Right atrium auricular region (tissue), 2 donors: ENCODE results near the gene RNU7-1. TPM values are rescaled to one million over a fixed set of nuclear protein-coding genes. Genes with fewer than 3 reads are reported as not detected.

Source experiments
- DNase-seq: peaks from one replicate; pipeline ENCODE4 v3.0.0-alpha.2; 2019; ENCODE audit warnings: low spot score
- H3K27ac ChIP-seq, 2 donors: fragments of 200-600 bp; sonication (generic); 1 replicate in 1 of 2; 2 replicates in 1 of 2; pipeline ENCODE4 v1.5.1; 2016 to 2019
- H3K27me3 ChIP-seq, 2 donors: fragments of 200-600 bp; sonication (generic); one replicate each; pipeline versions ENCODE4 v1.5.1 to v1.6.0; 2017 to 2019
- H3K36me3 ChIP-seq: fragments of 200-600 bp; sonication (generic); one replicate; pipeline ENCODE4 v1.5.1; 2016
- H3K4me1 ChIP-seq, 2 donors: fragments of 200-600 bp; sonication (generic); one replicate each; pipeline versions ENCODE4 v1.5.1 to v1.6.0; 2017 to 2019
- H3K4me3 ChIP-seq, 2 donors: fragments of 200-600 bp; sonication (generic); 1 replicate in 1 of 2; 2 replicates in 1 of 2; pipeline ENCODE4 v1.5.1; 2017 to 2019; ENCODE audit warnings: mild to moderate bottlenecking in 1 of 2, moderate library complexity in 1 of 2
- H3K9me3 ChIP-seq, 2 donors: fragments of 200-600 bp; sonication (generic); one replicate each; pipeline ENCODE4 v1.5.1; 2019
- microRNA counts, 2 donors: library from miRNA; unstranded; fragments of <30 nt; microRNA quantifications; one replicate each; lab custom pipeline; 2016 to 2017
- microRNA-seq, 2 donors: library from miRNA; unstranded; fragments of <30 nt; microRNA quantifications; one replicate each; pipeline ENCODE4, GENCODE V29; 2016 to 2017; ENCODE audit warnings: borderline number of aligned reads in 2 of 2, borderline replicate concordance in 1 of 2
- total RNA-seq, 2 donors: library from RNA; depleted of rRNA; stranded (reverse); fragments of >200 nt; gene quantifications; one replicate each; pipeline ENCODE4 v1.1.0, GENCODE V29; 2016
- TF ChIP-seq, protein P1 (sequence below), 2 donors: fragments of 200-600 bp; sonication (generic); IDR thresholded peaks; one replicate each; pipeline ENCODE4 v1.5.1; 2019; ENCODE audit warnings: antibody characterized with exemption in 2 of 2

Gene RNU7-1
- total RNA-seq, 2 donors from 2014 or later: not detected

DNA sequence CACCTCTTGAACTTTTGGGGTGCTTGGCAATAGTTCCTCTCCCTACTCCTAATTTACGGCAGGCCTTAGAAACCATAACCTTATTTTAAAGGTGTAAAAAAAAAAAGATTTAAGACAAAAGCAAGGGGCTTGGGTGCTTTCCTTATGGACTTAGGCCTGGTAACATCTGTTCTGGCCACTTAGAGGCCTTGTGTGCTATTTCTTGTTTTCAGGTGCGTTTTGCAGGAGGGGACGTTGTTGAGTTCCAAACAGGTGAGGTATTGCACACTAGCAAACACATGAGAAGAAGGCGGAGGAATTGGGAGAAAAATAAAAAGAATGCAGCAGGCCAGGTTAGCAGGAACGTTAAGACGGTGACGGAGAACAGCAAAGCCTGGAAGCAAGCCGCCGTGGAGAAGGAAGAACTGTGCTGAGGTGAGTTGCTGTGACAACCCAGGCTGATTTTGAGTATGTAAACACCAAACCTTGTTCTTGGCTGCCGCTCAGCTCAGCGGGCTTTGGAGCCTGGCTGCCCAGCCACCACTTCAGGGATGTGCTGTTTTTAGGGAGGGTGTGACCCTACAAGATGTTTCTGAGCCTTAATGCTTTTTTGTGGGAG, 44.4 kb downstream of the RNU7-1 start:
- peaks cover 22% of the 10 kb centered on the region for H3K36me3 ChIP-seq
- TF ChIP-seq, protein P1, sequence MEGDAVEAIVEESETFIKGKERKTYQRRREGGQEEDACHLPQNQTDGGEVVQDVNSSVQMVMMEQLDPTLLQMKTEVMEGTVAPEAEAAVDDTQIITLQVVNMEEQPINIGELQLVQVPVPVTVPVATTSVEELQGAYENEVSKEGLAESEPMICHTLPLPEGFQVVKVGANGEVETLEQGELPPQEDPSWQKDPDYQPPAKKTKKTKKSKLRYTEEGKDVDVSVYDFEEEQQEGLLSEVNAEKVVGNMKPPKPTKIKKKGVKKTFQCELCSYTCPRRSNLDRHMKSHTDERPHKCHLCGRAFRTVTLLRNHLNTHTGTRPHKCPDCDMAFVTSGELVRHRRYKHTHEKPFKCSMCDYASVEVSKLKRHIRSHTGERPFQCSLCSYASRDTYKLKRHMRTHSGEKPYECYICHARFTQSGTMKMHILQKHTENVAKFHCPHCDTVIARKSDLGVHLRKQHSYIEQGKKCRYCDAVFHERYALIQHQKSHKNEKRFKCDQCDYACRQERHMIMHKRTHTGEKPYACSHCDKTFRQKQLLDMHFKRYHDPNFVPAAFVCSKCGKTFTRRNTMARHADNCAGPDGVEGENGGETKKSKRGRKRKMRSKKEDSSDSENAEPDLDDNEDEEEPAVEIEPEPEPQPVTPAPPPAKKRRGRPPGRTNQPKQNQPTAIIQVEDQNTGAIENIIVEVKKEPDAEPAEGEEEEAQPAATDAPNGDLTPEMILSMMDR (IDR thresholded peaks at IDR 0.05): no peak
- no peaks in the 10 kb centered on the region for H3K27me3 ChIP-seq
- DNase-seq: no peak
- H3K4me1 ChIP-seq: no peaks in the 10 kb centered on the region
- H3K9me3 ChIP-seq: no peaks in the 10 kb centered on the region
- H3K4me3 ChIP-seq: no peak overlapping the region
- no peak overlapping the region for H3K27ac ChIP-seq

MicroRNAs within 50 kb of the gene (microRNA counts, 767-probe panel; counts per million panel counts)
- microRNA hsa-miR-141-3p (lab: Ali Mortazavi, UCI) (0 to 1,767 counts per million in 2 donors), microRNA hsa-miR-200c-3p (lab: Ali Mortazavi, UCI) (0 to 1,434 counts per million in 2 donors)

Small RNA genes within 50 kb of the gene (microRNA-seq; reads per million reads assigned to microRNA genes)
- gene MIR141: 2.1 to 5.0 reads per million in 2 donors
- gene MIR200C: 92.1 to 197 reads per million in 2 donors

Other genes with a start within 250 kb of the RNU7-1 start
- not detected for gene PIANP, start 243.0 kb upstream of the RNU7-1 start, total RNA-seq
- gene COPS7A, start 219.8 kb upstream of the RNU7-1 start, total RNA-seq: 10 to 100 TPM; 72.7 to 73.6 TPM
- 100 to 1,000 TPM; 121 to 138 TPM for gene MLF2, start 190.7 kb upstream of the RNU7-1 start, total RNA-seq
- 100 to 1,000 TPM in 1 of 2 donors, 10 to 100 TPM in 1; 67.8 to 119 TPM for gene PTMS, start 177.5 kb upstream of the RNU7-1 start, total RNA-seq
- gene LAG3, start 171.3 kb upstream of the RNU7-1 start, total RNA-seq: under 1 TPM in 1 of 2 donors, not detected in 1; 0.47 TPM
- 1 to 10 TPM; 3.2 to 7.3 TPM for gene CD4, start 154.3 kb upstream of the RNU7-1 start, total RNA-seq
- 1 to 10 TPM in 1 of 2 donors, under 1 TPM in 1; 0.44 to 7.0 TPM for gene GPR162, start 122.0 kb upstream of the RNU7-1 start, total RNA-seq
- gene P3H3, start 115.4 kb upstream of the RNU7-1 start, total RNA-seq: 10 to 100 TPM in 1 of 2 donors, 1 to 10 TPM in 1; 7.0 to 11.0 TPM
- 1 to 10 TPM in 1 of 2 donors, under 1 TPM in 1; 0.83 to 1.5 TPM for gene GNB3, start 102.9 kb upstream of the RNU7-1 start, total RNA-seq
- 1 to 10 TPM in 1 of 2 donors, under 1 TPM in 1; 0.39 to 1.7 TPM for gene CDCA3, start 92.5 kb upstream of the RNU7-1 start, total RNA-seq
- 10 to 100 TPM; 35.3 to 45.1 TPM for gene USP5, start 91.7 kb upstream of the RNU7-1 start, total RNA-seq
- 100 to 1,000 TPM; 755 to 842 TPM for gene TPI1, start 76.3 kb upstream of the RNU7-1 start, total RNA-seq
- 1 to 10 TPM; 4.1 to 6.4 TPM for gene SPSB2, start 70.5 kb upstream of the RNU7-1 start, total RNA-seq
- 10 to 100 TPM in 1 of 2 donors, 1 to 10 TPM in 1; 8.4 to 15.6 TPM for gene LRRC23, start 39.0 kb upstream of the RNU7-1 start, total RNA-seq
- gene ENO2, start 29.2 kb upstream of the RNU7-1 start, total RNA-seq: 10 to 100 TPM in 1 of 2 donors, 1 to 10 TPM in 1; 9.7 to 36.9 TPM
- gene ATN1, start 15.9 kb upstream of the RNU7-1 start, total RNA-seq: 10 to 100 TPM; 37.1 to 68.9 TPM
- gene C12orf57, start 206 bp downstream of the RNU7-1 start, total RNA-seq: 100 to 1,000 TPM; 398 to 533 TPM
- gene PTPN6, start 7.5 kb downstream of the RNU7-1 start, total RNA-seq: 1 to 10 TPM; 3.7 to 7.5 TPM
- gene PHB2, start 26.8 kb downstream of the RNU7-1 start, total RNA-seq: 100 to 1,000 TPM; 160 to 183 TPM
- gene EMG1, start 27.1 kb downstream of the RNU7-1 start, total RNA-seq: 10 to 100 TPM; 16.5 to 28.4 TPM
- 10 to 100 TPM; 20.0 to 33.3 TPM for gene LPCAT3, start 74.7 kb downstream of the RNU7-1 start, total RNA-seq
- 100 to 1,000 TPM; 114 to 232 TPM for gene C1S, start 116.9 kb downstream of the RNU7-1 start, total RNA-seq
- gene C1R, start 148.6 kb downstream of the RNU7-1 start, total RNA-seq: 100 to 1,000 TPM; 191 to 467 TPM
- gene C1RL, start 165.4 kb downstream of the RNU7-1 start, total RNA-seq: 10 to 100 TPM; 18.7 to 34.7 TPM
- gene RBP5, start 185.1 kb downstream of the RNU7-1 start, total RNA-seq: not detected
- 1 to 10 TPM; 6.1 to 8.3 TPM for gene CLSTN3, start 186.6 kb downstream of the RNU7-1 start, total RNA-seq
- 10 to 100 TPM; 11.6 to 25.0 TPM for gene PEX5, start 245.9 kb downstream of the RNU7-1 start, total RNA-seq